GM18508 (cell line): Measurements from ENCODE around the gene RGS16.

ENCODE experiments used
- ATAC-seq: cut with Tn5 transposase; IDR thresholded peaks from one replicate; pipeline ENCODE4 v1.9.1; 2021; ENCODE audit warnings: moderate number of reproducible peaks; ENCODE audit not compliant: insufficient read depth, unreplicated experiment

The RGS16 gene

DNA sequence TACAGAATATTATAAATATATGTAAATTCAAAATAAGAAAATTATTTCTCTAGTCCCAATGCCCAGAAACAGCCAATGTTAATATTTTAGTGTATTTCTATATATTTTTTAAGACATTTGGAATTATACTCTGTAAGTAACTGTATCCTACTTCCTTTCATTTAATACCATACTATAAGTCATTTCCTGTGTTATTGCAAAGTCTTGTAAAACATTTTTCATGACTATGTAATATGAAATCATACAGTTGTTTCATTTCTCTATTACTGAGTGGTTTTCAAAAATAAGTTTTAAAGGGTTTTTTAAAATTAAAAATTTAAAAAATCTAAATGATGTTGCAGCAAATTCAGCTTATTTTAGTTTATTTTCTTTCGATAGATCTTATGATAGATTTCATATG is 17.1 kb downstream of the RGS16 start:
- ATAC-seq: no peak

DNA sequence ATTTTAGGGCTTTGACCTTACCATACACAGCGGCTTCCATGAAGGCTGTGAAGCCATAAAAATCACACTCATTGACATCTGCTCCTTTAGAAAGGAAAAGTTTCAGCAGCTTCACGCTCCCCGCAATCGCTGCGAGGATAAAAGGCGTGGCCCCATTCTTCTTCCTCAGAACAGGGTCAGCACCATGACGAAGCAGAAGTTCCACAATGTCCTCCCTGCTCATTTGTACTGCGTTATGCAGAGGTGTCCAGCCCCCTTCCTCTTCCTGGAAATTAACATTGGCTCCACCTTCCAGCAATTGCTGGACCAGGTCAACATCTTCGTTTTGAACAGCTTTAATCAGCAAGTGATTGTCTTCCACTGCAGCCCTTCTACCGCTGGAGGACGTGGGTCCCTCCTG is 17.8 kb downstream of the RGS16 start:
- no peak for ATAC-seq

DNA sequence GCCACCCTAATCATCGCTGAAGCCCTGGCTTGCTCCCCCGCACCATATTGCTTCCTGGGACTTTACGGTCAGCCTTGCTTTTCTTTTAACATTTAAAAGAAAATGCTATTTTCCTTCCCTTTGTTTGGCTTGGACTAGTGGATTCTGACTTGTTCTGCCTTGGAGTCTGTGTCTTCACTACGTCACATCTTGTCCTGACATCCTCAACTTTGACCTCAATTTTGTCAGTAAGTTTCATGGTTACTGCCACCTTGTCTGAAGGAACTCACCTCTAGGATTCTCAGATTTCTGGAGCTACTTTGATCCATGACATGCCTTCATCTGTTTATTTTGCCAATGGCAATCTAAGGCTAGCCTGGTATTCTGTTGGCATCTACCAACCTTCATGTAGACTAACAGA is 19.4 kb downstream of the RGS16 start:
- no peak for ATAC-seq

DNA sequence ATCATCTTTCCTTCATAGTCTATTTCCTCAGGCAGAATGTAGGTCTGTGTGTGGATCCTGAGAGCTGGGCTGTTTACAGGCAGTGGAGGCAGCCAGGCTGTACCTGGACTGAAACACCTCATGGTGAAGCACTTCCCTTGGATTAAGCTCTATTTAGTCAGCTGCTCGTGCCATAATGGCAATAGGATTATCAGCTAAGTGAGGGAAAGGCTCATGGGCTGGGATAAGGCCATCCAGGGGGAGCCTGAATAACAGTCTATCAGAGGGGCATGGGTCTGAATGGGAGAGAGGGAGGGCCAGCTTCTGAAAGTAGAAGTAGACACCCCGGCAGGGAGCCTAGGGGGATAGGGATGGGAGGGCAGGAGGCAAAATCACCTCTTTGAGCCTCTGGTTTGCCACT is 23.5 kb downstream of the RGS16 start:
- ATAC-seq: no peak

DNA sequence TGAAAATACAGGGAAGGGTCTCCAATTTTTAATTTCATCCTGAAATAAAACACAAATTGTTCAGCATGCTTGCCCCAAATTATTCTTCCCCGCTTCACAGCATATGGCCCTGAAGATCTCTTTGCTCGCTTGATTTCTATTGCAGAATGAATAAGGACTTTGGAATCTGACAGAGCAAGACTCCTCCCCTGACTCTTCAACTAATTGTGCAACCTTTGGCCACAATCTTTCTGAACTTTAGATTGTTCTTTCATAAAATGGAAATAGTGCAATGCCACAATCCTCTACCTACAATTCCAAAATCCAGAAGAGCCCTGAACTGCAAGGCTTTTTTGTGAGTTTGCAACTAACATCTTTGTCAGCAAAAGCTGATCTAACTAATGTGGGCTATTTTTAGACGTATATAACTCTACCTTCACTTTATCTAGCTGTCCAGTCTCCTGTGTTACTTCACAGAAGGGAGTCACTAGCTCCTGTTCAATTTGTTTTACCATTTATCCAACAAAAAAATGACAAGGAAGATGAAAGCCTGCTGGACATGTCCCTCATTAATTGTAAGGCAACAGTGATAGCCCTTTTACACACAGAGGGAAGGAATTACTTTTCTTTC is 28.5 kb downstream of the RGS16 start:
- ATAC-seq: no peak

DNA sequence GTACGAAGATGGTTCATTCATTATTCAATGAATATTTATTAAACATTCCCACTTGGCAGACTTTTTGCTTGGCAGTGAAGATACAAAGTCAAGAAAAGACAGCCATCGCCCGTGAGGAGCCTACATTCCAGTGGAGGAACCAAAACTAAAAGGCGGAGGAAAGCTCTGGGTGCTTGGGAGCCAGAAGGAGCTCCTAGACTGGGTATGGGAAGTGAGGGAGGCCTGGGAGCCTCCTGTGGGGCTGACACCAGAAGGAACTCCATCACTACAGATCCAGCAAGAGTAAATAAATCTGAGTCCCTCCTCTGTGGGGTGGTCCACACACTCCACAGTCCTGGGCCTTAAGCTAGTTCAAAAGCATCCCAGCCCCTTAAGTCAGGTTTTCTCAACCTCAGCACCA is 30.0 kb downstream of the RGS16 start:
- no peak for ATAC-seq

DNA sequence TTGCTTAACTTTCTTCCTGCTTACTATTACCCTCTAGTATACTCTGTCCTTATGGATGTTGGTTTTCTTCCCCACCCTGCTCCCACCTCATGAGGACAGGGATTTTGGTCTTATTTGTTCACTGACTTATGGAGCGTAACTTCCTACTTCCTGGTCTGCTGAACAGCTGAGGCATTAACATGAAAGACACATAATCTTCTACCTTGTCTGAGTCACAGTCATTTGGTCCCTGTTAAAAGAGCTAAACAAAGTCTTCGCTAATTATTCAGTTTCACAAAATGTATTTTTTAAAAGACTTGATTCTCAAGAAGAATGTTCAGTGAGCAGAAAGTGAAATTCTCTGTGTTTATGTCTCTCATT is 33.6 kb downstream of the RGS16 start:
- no peak for ATAC-seq

DNA sequence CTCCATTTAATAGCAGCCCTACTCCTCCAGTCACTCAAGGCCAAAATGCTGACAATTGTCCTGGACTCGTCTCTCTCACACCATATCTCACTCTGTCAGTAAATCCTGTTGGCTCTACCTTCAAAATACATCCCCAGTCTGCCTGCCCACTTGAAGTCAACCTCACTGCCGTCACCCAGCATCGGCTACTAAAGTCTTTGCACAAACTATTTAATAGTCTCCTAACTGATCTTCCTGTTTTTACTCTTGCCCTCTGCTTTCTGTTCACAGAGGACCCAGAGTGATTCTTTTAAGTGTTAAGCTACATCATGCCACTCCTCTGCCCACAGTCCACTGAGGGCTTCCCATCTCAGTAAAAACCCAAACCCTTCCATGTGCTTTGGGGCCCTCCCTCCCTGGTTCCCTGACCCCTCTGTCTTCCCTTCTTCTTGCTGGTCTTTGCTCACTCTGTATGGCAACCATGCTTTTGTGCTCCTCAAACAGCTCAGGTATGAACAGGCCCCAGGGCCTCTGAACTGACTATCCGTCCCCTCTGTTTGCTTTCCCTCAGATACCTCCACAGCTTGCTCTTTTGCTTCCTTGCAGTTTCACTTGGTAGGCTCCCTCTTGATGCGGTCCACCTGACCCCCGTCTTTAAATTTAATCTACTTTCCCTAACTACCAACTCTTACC is 34.1 kb downstream of the RGS16 start:
- ATAC-seq: no peak

DNA sequence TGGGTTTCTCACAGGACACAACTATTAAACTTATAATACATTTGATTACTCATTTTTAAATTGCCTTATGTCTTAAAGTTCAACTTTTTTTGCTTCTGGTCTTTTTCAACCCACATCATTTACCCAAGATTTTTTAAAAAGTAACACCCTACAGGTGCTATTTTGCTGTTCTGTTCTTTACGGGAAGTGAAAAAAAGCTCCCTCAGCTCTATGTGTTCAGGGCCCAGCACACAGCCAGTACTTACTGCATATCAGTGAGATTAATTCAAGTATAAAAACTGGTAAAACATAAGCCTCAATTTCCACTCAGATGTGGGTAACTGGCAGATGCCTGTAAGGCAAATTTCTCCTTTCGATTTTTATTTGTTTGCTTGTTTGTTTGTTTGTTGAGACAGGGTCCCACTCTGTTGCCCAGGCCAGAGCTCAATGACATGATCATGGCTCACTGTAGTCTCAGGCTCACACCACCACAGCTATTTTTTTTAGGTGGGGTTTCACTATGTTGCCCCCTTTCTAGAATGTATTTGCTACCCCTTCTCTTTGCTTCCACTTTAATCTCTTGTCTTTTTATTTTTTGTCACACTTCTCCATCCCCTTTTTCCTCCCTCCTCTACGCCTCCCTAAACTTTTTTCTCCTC is 35.4 kb downstream of the RGS16 start:
- no peak for ATAC-seq

DNA sequence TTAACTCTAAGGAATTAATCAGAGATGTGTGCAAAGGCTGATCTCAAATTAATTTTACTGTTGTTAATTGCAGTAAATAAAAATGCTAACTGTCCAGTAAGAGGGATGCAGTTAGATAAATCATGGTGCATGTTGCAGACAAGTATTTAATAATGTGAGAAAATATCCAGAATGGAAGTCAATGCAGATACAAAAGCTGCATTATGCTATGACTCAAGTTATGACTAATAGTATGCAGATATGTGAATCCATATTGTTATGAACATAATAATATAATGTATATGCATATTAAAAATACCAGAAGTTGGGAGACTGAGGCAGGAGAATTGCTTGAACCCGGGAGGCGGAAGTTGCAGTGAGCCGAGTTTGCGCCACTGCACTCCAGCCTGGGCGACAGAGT is 36.6 kb downstream of the RGS16 start:
- no peak for ATAC-seq

DNA sequence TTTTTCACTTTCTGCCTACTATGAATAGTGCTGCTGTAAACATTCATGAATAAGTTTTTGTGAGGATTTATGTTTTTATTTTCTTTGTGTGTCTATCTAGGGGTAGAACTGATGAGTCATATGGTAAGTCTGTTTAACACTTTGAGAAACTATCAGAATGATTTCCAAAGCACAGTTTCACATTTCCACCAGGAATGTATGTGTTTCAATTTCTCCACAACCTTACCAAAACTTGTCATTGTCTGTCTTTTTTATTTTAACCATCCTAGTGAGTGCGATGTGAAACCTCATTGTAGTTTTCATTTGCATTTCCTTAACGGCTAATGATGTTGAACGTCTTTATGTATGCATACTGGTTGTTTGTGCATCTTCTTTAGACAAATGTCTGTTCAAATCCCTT is 38.7 kb downstream of the RGS16 start:
- no peak for ATAC-seq

DNA sequence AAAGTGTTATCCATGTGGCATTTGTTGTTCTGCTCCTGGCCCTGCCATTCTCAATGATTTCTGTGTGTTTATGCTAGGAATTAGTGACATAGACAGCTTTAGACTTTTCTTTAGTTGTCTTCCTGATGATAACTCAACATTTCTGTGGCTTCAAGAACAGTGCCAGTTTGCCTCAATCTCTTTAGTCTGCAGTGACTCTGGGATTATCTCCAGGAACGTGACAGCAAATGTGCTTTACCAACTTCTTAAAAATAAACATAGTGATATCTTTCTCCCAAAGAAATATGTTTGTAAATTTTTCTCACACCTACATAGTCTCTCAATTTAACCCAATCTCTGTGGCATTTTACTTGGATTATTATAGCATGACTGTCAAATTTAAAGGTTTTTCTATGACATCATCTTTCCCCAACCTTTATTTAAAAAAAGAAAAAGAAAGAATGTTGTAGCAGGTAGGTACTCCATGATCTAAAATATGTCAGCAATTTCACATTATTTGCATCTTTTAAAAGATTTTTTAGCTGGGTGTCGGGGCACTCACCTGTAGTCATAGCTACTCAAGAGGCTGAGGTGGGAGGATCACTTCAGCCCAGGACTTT is 39.7 kb downstream of the RGS16 start:
- ATAC-seq: no peak

DNA sequence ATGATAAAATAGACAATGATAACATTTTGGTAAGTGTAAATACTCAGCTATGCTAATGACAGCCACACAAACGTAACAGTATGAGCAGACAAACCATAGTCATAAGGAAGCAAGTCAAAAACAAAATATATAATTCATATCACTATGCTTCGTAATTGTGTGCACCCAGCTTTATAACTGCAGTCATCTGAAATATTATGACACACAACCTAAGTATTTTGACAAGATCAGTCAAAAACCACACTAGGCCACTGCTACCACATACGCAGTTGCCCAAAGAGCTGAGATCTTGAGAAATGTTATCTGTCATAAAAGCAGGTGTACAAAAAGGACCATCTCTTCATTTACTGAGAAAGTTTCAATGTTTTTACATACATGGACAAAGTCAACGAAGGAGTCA is 41.1 kb downstream of the RGS16 start:
- no peak for ATAC-seq

DNA sequence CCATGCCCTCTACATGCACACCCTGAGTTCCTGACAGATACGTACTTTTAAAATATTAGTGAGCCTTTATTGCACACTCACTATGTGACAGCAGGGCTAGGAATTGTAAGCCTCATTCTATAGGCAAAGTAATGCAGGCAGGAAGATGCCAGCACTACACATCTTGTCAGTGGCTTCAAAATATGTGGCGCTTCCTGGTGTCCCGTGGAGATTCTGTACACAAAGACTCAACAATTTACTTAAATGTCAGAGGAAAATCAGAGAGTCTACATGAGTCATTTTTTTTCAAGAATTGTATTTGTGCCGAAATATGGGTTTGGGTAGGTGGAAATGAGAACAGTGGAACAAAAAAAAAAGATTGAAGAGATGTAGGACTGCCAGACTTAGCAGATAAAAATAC is 42.7 kb downstream of the RGS16 start:
- ATAC-seq: no peak

DNA sequence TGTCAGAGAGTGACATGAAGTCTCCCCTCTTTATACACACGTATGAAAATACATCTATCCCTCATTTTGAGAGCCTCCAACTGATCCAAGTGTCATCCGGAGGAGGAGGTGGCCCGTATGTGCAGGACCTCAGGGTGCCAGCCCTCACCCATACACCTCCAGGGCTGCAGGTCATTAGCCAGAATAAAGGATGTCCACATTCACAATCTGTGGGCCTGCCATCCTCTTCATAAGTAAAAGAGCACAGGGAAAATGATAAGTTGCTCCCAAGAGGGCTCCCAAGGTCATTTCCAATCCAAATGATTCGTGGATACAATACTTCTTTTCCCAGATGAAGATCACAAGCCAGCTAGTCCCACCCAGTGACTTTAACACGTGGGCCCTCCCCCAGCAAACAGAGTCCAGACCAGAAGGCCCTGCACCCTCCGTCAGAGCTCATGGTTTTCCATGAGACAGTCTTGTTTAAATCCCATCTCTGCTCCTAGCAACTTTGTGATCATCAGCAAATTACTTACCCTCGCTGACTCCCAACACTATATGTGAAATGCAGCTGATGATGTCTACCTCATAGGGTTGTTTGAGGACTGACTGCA is 43.7 kb downstream of the RGS16 start:
- no peak for ATAC-seq

DNA sequence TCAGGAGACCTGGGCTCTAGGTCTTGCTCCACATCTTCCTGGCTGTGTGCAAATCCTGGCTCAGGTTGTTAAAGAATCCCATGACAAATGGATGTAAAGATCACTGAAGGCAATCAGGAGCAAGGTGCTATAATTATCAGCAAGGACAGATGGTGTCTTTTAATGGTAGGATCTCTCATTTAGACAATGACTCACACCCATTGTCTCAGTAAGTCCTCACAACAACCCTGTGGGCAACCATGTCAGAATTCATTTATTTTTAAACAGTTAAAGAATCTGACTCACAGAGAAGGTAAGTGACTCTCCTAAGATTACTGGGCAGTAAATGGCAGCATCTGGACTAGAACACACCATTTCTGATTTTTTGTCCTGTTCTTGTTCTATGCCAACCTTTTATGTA is 47.9 kb downstream of the RGS16 start:
- no peak for ATAC-seq

DNA sequence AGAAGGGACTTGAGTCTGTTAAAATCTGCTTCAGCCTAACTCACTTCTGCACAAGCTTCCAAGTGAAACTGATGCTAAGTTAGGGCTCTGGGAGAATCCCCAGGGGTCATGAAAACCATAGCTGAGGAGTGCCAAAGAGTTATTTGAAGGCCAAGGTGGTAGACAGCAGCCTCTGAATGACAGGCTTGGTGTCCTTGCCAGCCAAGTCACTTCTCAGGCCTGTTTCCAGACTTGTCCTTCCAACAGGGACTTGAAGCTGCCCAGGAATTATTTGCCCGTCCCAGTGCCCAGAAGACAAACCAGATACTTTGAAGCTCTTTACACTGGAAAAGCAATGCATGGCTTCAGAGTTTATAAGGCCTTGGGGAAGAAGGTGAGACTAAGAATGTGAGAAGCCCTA is 48.7 kb downstream of the RGS16 start:
- ATAC-seq: no peak

DNA sequence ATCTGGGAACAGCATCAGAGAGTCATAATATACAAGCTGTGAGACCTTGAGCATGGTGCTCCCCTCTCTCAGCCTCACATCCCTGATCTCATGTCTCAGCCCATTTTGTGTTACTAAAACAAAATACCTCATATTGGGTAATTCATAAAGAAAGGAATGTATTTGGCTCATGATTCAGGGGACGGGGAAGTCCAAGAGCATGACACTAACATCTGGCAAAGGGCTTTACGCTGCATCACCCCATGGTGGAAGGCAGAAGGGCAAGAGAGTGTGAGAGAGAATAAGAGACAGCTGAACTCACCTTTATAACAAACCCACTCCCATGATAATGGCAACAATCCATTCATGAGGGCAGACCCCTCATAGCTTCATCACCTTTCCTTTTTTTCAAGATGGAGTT is 51.7 kb downstream of the RGS16 start:
- ATAC-seq: no peak

DNA sequence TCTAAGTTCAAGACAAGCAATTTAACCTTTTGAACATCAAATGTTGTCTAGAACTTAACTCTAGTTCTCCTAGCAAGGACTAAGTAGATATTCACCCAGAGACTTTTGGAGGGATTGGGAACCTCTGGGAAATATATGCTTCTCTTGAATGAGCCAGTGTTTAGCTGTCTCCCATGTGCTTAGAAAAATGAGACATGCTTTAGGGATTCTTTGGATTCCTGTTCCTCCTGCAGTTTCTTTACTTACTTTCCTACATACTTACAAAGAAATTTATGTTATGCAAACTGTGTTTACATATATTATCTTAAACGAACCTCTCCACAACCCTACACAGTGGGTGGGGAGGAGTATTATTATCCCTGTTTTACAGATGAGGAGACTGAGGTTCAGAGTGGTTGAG is 54.4 kb downstream of the RGS16 start:
- ATAC-seq: no peak

DNA sequence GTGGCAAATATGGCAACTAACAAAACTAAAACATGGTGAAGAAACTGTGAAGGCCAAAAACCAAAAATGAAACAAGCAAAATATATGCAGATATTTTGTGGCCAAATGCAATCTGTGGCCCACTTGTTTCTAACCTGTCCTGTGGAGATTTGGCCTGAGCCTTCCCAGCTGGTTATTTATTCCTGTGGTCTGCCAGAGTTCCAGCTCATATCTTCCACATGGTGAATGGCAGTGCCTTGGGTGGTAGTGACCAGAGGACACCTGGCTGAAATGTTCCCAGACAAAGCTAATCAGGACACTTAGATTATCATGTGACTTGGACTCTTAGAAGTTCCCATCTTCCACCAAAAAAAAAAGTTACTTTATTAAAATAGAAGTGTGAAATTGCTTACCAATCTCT is 54.8 kb downstream of the RGS16 start:
- ATAC-seq: no peak
